NCI-H1694 (cell line): ENCODE data around the gene C16orf95.
"Not testable (repeated sequence)": the region's sequence is repeated elsewhere in the genome, so short reads cannot be mapped to it uniquely, and the experiment has no call there.

Experiments
- DNase-seq: peaks from one replicate; lab custom pipeline; 2025; lab: John Stamatoyannopoulos, UW

The C16orf95 gene

GRCh38 chr16:87316923-87317749, at the start of gene C16orf95:
Gene C16orf95, minus strand, starts transcription at chr16:87317392. Its CDS starts 150 bp downstream, at chr16:87317242.
- peak; percentile 78 for DNase-seq

- DNase-seq: no peak
Observed at GRCh38 chr16:87366930-87367329, 49.7 kb upstream of the C16orf95 start.

- no peak for DNase-seq
Observed at GRCh38 chr16:87366288-87366687, 49.1 kb upstream of the C16orf95 start.

GRCh38 chr16:87365021-87365713, 48.0 kb upstream of the C16orf95 start:
- DNase-seq: no peak

GRCh38 chr16:87363771-87364455, 46.7 kb upstream of the C16orf95 start:
- DNase-seq: no peak

- DNase-seq: not testable (repeated sequence)
Observed at GRCh38 chr16:87362828-87363559, 45.8 kb upstream of the C16orf95 start.

- DNase-seq: no peak
Observed at GRCh38 chr16:87361916-87362619, 44.9 kb upstream of the C16orf95 start.

- no peak for DNase-seq
Observed at GRCh38 chr16:87360862-87361610, 43.8 kb upstream of the C16orf95 start.

- DNase-seq: no peak
Observed at GRCh38 chr16:87359121-87359520, 41.9 kb upstream of the C16orf95 start.

- DNase-seq: no peak
Observed at GRCh38 chr16:87358696-87359095, 41.5 kb upstream of the C16orf95 start.

- DNase-seq: no peak
Observed at GRCh38 chr16:87358250-87358649, 41.1 kb upstream of the C16orf95 start.

GRCh38 chr16:87356491-87356853, 39.3 kb upstream of the C16orf95 start:
- DNase-seq: no peak

- DNase-seq: no peak
Observed at GRCh38 chr16:87353613-87354012, 36.4 kb upstream of the C16orf95 start.

- DNase-seq: no peak
Observed at GRCh38 chr16:87352818-87353217, 35.6 kb upstream of the C16orf95 start.

- DNase-seq: no peak
Observed at GRCh38 chr16:87351320-87351698, 34.1 kb upstream of the C16orf95 start.

- no peak for DNase-seq
Observed at GRCh38 chr16:87350681-87351319, 33.6 kb upstream of the C16orf95 start.

GRCh38 chr16:87350031-87350430, 32.8 kb upstream of the C16orf95 start:
- no peak for DNase-seq

- DNase-seq: no peak
Observed at GRCh38 chr16:87348616-87349157, 31.5 kb upstream of the C16orf95 start.

GRCh38 chr16:87347932-87348615, 30.9 kb upstream of the C16orf95 start:
- no peak for DNase-seq
